Neuronal stem cell (in vitro differentiated cells): ENCODE data around the gene NHS.

Experiments
- DNase-seq: peaks from one replicate; pipeline ENCODE4 v3.0.0-alpha.2; 2013; ENCODE audit warnings: low spot score
- H2AFZ ChIP-seq: one replicate; pipeline ENCODE4 v1.6.1; 2013; ENCODE audit warnings: mild to moderate bottlenecking, low read length, inconsistent platforms
- H2AK5ac ChIP-seq: 2 replicates; pipeline ENCODE4 v1.6.1; 2013; ENCODE audit warnings: low read depth, mild to moderate bottlenecking, inconsistent platforms, low read length, moderate library complexity, mixed read lengths
- H2BK120ac ChIP-seq: 2 replicates; pipeline ENCODE4 v1.6.1; 2013; ENCODE audit warnings: low read depth, mild to moderate bottlenecking, inconsistent platforms, low read length, moderate library complexity, mixed read lengths
- H2BK12ac ChIP-seq: one replicate; pipeline ENCODE4 v1.6.1; 2013; ENCODE audit warnings: low read length, inconsistent platforms
- H2BK15ac ChIP-seq: 2 replicates; pipeline ENCODE4 v1.6.1; 2013; ENCODE audit warnings: mild to moderate bottlenecking, low read length, inconsistent platforms, mixed read lengths
- H2BK5ac ChIP-seq: one replicate; pipeline ENCODE4 v1.6.1; 2013; ENCODE audit warnings: inconsistent platforms, mild to moderate bottlenecking, low read length, moderate library complexity
- H3K14ac ChIP-seq: one replicate; pipeline ENCODE4 v1.6.1; 2013; ENCODE audit warnings: low read length, inconsistent platforms
- H3K18ac ChIP-seq: 2 replicates; pipeline ENCODE4 v1.6.1; 2013; ENCODE audit warnings: low read length, inconsistent platforms
- H3K23ac ChIP-seq: 2 replicates; pipeline ENCODE4 v1.6.1; 2013; ENCODE audit warnings: low read depth, mild to moderate bottlenecking, mixed read lengths, low read length, inconsistent platforms; ENCODE audit not compliant: poor library complexity
- H3K27ac ChIP-seq: replicated peaks from 3 replicates; pipeline ENCODE4 v1.5.1; 2013; ENCODE audit warnings: low read length, inconsistent platforms
- H3K27me3 ChIP-seq, 3 experiments: 2 replicates each; pipeline ENCODE4 v1.6.1; 2013; ENCODE audit warnings: low read length in 3 of 3, mild to moderate bottlenecking in 2 of 3, inconsistent platforms in 1 of 3, low read depth in 1 of 3, mixed read lengths in 1 of 3, moderate library complexity in 1 of 3; ENCODE audit not compliant: control insufficient read depth in 3 of 3, insufficient read depth in 3 of 3
- H3K36me3 ChIP-seq, 2 donors: replicated peaks in 1 of 2; 2 replicates each; pipeline ENCODE4 v1.6.1; 2013; ENCODE audit warnings: low read length in 2 of 2; ENCODE audit not compliant: control insufficient read depth in 2 of 2, insufficient read depth in 2 of 2
- H3K4ac ChIP-seq: 2 replicates; pipeline ENCODE4 v1.6.1; 2013; ENCODE audit warnings: inconsistent platforms, mild to moderate bottlenecking, low read length, moderate library complexity
- H3K4me1 ChIP-seq, 2 donors: 1 replicate in 1 of 2; 2 replicates in 1 of 2; pipeline ENCODE4 v1.6.1; 2013; ENCODE audit warnings: low read length in 2 of 2, low read depth in 1 of 2; ENCODE audit not compliant: control insufficient read depth in 2 of 2, insufficient read depth in 1 of 2
- H3K4me2 ChIP-seq: one replicate; pipeline ENCODE4 v1.6.1; 2013; ENCODE audit warnings: mild to moderate bottlenecking, low read length, inconsistent platforms; ENCODE audit not compliant: insufficient read depth, poor library complexity, severe bottlenecking
- H3K4me3 ChIP-seq, 2 donors: 2 replicates each; pipeline ENCODE4 v1.5.1; 2013; ENCODE audit warnings: low read length in 2 of 2, mild to moderate bottlenecking in 2 of 2, inconsistent platforms in 1 of 2, moderate library complexity in 1 of 2
- H3K79me1 ChIP-seq: one replicate; pipeline ENCODE4 v1.6.1; 2013; ENCODE audit warnings: low read depth, mild to moderate bottlenecking, inconsistent platforms, low read length, moderate library complexity
- H3K9ac ChIP-seq: one replicate; pipeline ENCODE4 v1.6.1; 2013; ENCODE audit warnings: mild to moderate bottlenecking, low read depth, low read length, inconsistent platforms; ENCODE audit not compliant: poor library complexity
- H3K9me3 ChIP-seq, 2 donors: replicated peaks in 1 of 2; 2 replicates each; pipeline versions ENCODE3 to v1.6.1; 2013; ENCODE audit warnings: low read length in 2 of 2, mild to moderate bottlenecking in 2 of 2, inconsistent platforms in 1 of 2, low read depth in 1 of 2, mixed read lengths in 1 of 2, moderate library complexity in 1 of 2; ENCODE audit not compliant: control insufficient read depth in 2 of 2, insufficient read depth in 1 of 2
- H4K8ac ChIP-seq: one replicate; pipeline ENCODE4 v1.6.1; 2013; ENCODE audit warnings: low read depth, mild to moderate bottlenecking, inconsistent platforms, low read length, moderate library complexity
- H4K91ac ChIP-seq: one replicate; pipeline ENCODE4 v1.6.1; 2013; ENCODE audit warnings: low read length, low read depth, mild to moderate bottlenecking, inconsistent platforms; ENCODE audit not compliant: poor library complexity
- WGBS, 2 donors: extraction: QIAGEN DNeasy Blood & Tissue Kit; methylation state at CpG; one replicate each; pipeline ENCODE4 v1.1.7; 2013; ENCODE audit warnings: missing lambda C conversion rate in 2 of 2, mixed read lengths in 1 of 2; ENCODE audit not compliant: insufficient read length in 2 of 2, insufficient replicate concordance in 1 of 2; ENCODE audit errors: extremely low coverage in 2 of 2; 5-methylcytosine and 5-hydroxymethylcytosine counted together

Gene NHS

DNA sequence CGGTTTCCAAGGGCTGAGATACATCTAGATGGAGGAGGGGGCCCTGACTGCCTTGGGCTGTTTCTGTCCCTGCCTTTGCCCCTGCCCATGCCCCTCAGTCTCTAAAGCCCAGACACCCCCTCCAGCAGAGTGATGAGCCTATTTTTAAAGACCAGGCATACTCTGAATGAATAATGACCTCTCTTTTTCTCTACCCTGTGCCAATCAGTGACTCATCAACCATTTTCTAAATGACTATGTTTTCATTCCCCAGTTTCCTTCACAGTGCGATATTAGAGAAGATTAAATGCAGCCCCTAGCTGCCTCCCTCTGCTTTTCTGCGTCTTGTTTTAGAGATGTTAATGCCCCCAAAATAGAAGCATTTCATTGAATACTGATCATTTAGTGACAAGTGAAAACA, 15.5 kb upstream of the NHS start:
- WGBS, 2 donors: no CpG with 5 or more reads among the region's 3 CpGs
- no peak overlapping the region for H3K27ac ChIP-seq

DNA sequence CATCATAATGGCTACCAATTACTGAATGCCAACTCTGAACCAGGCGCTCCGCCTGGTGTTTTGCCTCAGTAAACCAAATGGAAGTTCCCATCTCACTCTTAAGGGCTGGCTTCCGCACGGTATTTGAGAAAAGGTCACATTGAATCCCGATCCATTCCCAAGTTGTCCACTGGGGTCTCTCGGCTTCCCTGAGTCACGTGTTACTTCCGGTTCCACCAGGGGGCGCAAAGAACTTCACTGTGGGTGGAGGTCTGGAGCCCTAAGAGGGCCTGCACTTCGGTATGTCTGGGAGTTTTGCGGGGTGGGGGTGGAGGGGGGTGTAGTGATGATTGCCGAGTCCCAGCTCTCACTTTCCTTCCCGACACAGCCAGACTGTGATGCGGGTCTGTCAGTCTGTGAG, 13.4 kb upstream of the NHS start:
- Histone ChIP-seq H3K79me1 (no peaks in the 10 kb centered on the region), H3K18ac (no peak overlapping the region), H4K91ac (no peak overlapping the region), H2AFZ (no peak overlapping the region), H3K14ac (no peak overlapping the region), H3K4me1 (no peaks in the 10 kb centered on the region), H3K23ac (no peak overlapping the region), H3K4ac (no peak overlapping the region), H3K9ac (no peak overlapping the region), H3K27ac (no peak overlapping the region), H4K8ac (no peak overlapping the region), H2BK15ac (no peak overlapping the region), H2BK120ac (no peak overlapping the region), H3K27me3 (no peaks in the 10 kb centered on the region), H2BK5ac (no peak overlapping the region), H3K4me2 (no peak overlapping the region), H3K4me3 (no peak overlapping the region), H2AK5ac (no peak overlapping the region), H3K9me3 (no peaks in the 10 kb centered on the region), H3K36me3 (no peaks in the 10 kb centered on the region), H2BK12ac (no peak overlapping the region)
- no peak for DNase-seq
- no CpG with 5 or more reads among the region's 14 CpGs for WGBS, 2 donors

More for the DNA sequence above, 15.5 kb upstream of the NHS start:
- Histone ChIP-seq H3K79me1 (no peaks in the 10 kb centered on the region), H3K18ac (no peak overlapping the region), H2BK15ac (no peak overlapping the region), H2AFZ (no peak overlapping the region), H4K8ac (no peak overlapping the region), H3K4me3 (no peak overlapping the region), H3K14ac (no peak overlapping the region), H3K36me3 (no peaks in the 10 kb centered on the region), H2AK5ac (no peak overlapping the region), H3K4ac (no peak overlapping the region), H4K91ac (no peak overlapping the region), H3K4me1 (no peaks in the 10 kb centered on the region), H2BK120ac (no peak overlapping the region), H3K9ac (no peak overlapping the region), H3K9me3 (no peaks in the 10 kb centered on the region), H3K23ac (no peak overlapping the region), H2BK5ac (no peak overlapping the region), H2BK12ac (no peak overlapping the region), H3K4me2 (no peak overlapping the region), H3K27me3 (peaks cover 0 to 5% (median 0%) of the 10 kb centered on the region in 3 experiments)
- no peak for DNase-seq

DNA sequence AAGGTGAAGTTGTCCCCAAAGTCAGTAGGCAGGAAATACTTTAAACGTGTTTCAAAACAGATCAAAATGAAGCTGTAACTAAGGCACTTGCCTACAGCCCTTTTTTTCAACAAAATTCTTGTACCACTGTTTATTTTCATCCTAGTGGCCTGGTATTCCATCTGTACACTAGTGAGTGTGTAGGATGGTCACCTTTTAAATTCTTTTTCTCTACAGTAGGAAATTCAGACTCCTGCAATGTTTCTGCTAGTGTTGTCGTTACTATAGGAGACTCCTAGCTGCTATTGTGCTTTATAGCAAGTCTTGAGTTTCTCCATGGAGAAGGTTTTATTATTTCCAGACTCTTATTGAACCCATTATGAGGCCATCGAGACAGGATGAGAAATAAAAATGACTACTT, 7.0 kb upstream of the NHS start:
- H3K18ac ChIP-seq: no peak overlapping the region
- H3K23ac ChIP-seq: no peak overlapping the region
- H3K4me2 ChIP-seq: no peak overlapping the region
- H3K4me1 ChIP-seq: no peaks in the 10 kb centered on the region
- no peak overlapping the region for H2AFZ ChIP-seq
- H3K36me3 ChIP-seq: no peaks in the 10 kb centered on the region
- no peak for DNase-seq
- no peak overlapping the region for H3K4ac ChIP-seq
- H3K4me3 ChIP-seq: no peak overlapping the region
- H3K27me3 ChIP-seq: peaks cover 0 to 6% (median 0%) of the 10 kb centered on the region in 3 experiments
- H3K9me3 ChIP-seq: no peaks in the 10 kb centered on the region
- no peaks in the 10 kb centered on the region for H3K79me1 ChIP-seq
- H2BK12ac ChIP-seq: no peak overlapping the region
- H3K9ac ChIP-seq: no peak overlapping the region
- no peak overlapping the region for H2BK120ac ChIP-seq
- H2BK15ac ChIP-seq: no peak overlapping the region
- H2BK5ac ChIP-seq: no peak overlapping the region
- H3K14ac ChIP-seq: no peak overlapping the region
- no peak overlapping the region for H4K91ac ChIP-seq
- no peak overlapping the region for H3K27ac ChIP-seq
- H4K8ac ChIP-seq: no peak overlapping the region
- H2AK5ac ChIP-seq: no peak overlapping the region
- no CpG with 5 or more reads among the region's 3 CpGs for WGBS, 2 donors

DNA sequence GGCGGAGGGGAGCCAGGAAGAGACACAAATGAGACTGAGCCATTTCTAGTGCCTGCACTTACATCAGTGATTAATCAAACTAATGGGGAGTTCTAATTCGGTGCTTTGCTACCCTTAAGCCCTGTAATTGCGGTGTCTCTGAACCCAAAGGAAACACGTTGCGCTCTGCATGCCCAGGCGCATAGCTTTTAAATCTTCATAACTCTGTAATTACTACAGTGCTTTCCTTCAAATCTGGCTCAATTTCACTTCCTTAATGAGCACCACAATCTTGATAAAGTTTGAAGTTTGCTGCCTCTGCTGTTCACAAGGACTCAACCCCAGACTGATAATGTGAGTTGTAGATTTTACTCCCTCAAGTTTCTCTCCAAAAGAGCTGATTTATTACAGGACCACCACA, 5.7 kb upstream of the NHS start:
- no peak overlapping the region for H4K8ac ChIP-seq
- H3K27ac ChIP-seq: no peak overlapping the region
- WGBS, 2 donors: no CpG with 5 or more reads among the region's 6 CpGs
- no peak for DNase-seq
- H3K18ac ChIP-seq: no peak overlapping the region
- H2BK12ac ChIP-seq: no peak overlapping the region
- no peaks in the 10 kb centered on the region for H3K79me1 ChIP-seq
- no peak overlapping the region for H3K14ac ChIP-seq
- H3K4me3 ChIP-seq: no peak overlapping the region
- no peaks in the 10 kb centered on the region for H3K9me3 ChIP-seq
- no peak overlapping the region for H2BK5ac ChIP-seq
- no peak overlapping the region for H2BK120ac ChIP-seq
- H3K23ac ChIP-seq: no peak overlapping the region
- H2AFZ ChIP-seq: no peak overlapping the region
- H2BK15ac ChIP-seq: no peak overlapping the region
- H3K27me3 ChIP-seq: peaks cover 0 to 6% (median 0%) of the 10 kb centered on the region in 3 experiments
- H4K91ac ChIP-seq: no peak overlapping the region
- no peak overlapping the region for H3K4me2 ChIP-seq
- no peaks in the 10 kb centered on the region for H3K36me3 ChIP-seq
- H2AK5ac ChIP-seq: no peak overlapping the region
- H3K4me1 ChIP-seq: no peaks in the 10 kb centered on the region
- no peak overlapping the region for H3K9ac ChIP-seq
- no peak overlapping the region for H3K4ac ChIP-seq
